ENCODE data around the gene VAV2. TPM values are rescaled to one million over a fixed set of nuclear protein-coding genes. Genes with fewer than 3 reads are reported as not detected.

VAV2 gene
- total RNA-seq, 2 experiments from 2014 or later, result 11.0 to 27.8 TPM

- H3K9me3 ChIP-seq (ENCODE audit: low read length), result no peaks in the 10 kb centered on the region
- peaks cover 4% of the 10 kb centered on the region; the same call in 1 of the 2 replicates for H3K79me2 ChIP-seq (ENCODE audit: insufficient read depth, low read depth, low read length)
- TF ChIP-seq EZH2phosphoT487 (IDR thresholded peaks at IDR 0.05; ENCODE audit: borderline replicate concordance, low read depth, low read length), result no peak
- no peak for TF ChIP-seq CTCF (conservative IDR thresholded peaks at IDR 0.05; ENCODE audit: low read length)
- H3K4me3 ChIP-seq (ENCODE audit: low read depth, low read length, poor library complexity, severe bottlenecking), result no peak overlapping the region
- POLR2A ChIA-PET, result no interaction called here
- no peaks in the 10 kb centered on the region for H3K36me3 ChIP-seq (ENCODE audit: insufficient read depth, low read length)
- no peak overlapping the region for H2AFZ ChIP-seq (ENCODE audit: low read length)
- DNase-seq (ENCODE audit: low spot score), result no peak
- no peaks in the 10 kb centered on the region for H4K20me1 ChIP-seq (ENCODE audit: insufficient read depth, low read length)
- intact Hi-C loops (cut with micrococcal nuclease; ENCODE audit: unreplicated experiment), result no loop called here
- peaks cover 51% of the 10 kb centered on the region for H3K4me1 ChIP-seq (ENCODE audit: insufficient read depth, low read length, poor library complexity, severe bottlenecking)
- CTCF ChIA-PET (ENCODE audit: unreplicated experiment), result interaction anchor here (0.7 kb wide), 1 partner anchor 31 kb away, joined by 4 read pairs; no protein-coding TSS in a partner anchor
- no TSS peak for BruUV-seq (replicated peaks)
- no peak overlapping the region for H3K4me2 ChIP-seq (ENCODE audit: low read length)
- H3K27ac ChIP-seq (ENCODE audit: low read depth, low read length, poor library complexity, severe bottlenecking), result peak overlapping the region; percentile 89
- no peaks in the 10 kb centered on the region for H3K9me2 ChIP-seq (ENCODE audit: insufficient read depth, low read length)
These were observed 44.0 kb downstream of the VAV2 start for GRCh38 chr9:133948131-133948530.

- peak overlapping the region; percentile 89 for H3K27ac ChIP-seq (ENCODE audit: low read depth, low read length, poor library complexity, severe bottlenecking)
- intact Hi-C loops (cut with micrococcal nuclease; ENCODE audit: unreplicated experiment), result loop anchor here (1.0 kb wide), 1 partner anchor 7 kb away; no protein-coding TSS in a partner anchor
- H3K79me2 ChIP-seq (ENCODE audit: insufficient read depth, low read depth, low read length), result peaks cover 4% of the 10 kb centered on the region; the same call in 1 of the 2 replicates
- BruUV-seq (replicated peaks), result no TSS peak
- TF ChIP-seq EZH2phosphoT487 (IDR thresholded peaks at IDR 0.05; ENCODE audit: borderline replicate concordance, low read depth, low read length) (no peak), CTCF (conservative IDR thresholded peaks at IDR 0.05; ENCODE audit: low read length) (no peak)
- ChIA-PET POLR2A (interaction anchor here (1.3 to 3.7 kb wide), 3 partner anchors 9 to 47 kb away, joined by 3 to 46 read pairs (median 4); no protein-coding TSS in a partner anchor), CTCF (ENCODE audit: unreplicated experiment) (interaction anchor here (1.0 kb wide), 1 partner anchor 8 kb away, joined by 5 read pairs; no protein-coding TSS in a partner anchor)
- no peak for DNase-seq (ENCODE audit: low spot score)
- no peaks in the 10 kb centered on the region for H3K9me2 ChIP-seq (ENCODE audit: insufficient read depth, low read length)
- no peaks in the 10 kb centered on the region for H4K20me1 ChIP-seq (ENCODE audit: insufficient read depth, low read length)
- no peaks in the 10 kb centered on the region for H3K36me3 ChIP-seq (ENCODE audit: insufficient read depth, low read length)
- peak overlapping the region; percentile 38 for H3K4me3 ChIP-seq (ENCODE audit: low read depth, low read length, poor library complexity, severe bottlenecking)
- peak overlapping the region; percentile 77 for H3K4me2 ChIP-seq (ENCODE audit: low read length)
- peaks cover 51% of the 10 kb centered on the region for H3K4me1 ChIP-seq (ENCODE audit: insufficient read depth, low read length, poor library complexity, severe bottlenecking)
- no peak overlapping the region for H2AFZ ChIP-seq (ENCODE audit: low read length)
- H3K9me3 ChIP-seq (ENCODE audit: low read length), result no peaks in the 10 kb centered on the region
These were observed 45.2 kb downstream of the VAV2 start for GRCh38 chr9:133946840-133947486.
